HG02623 (cell line): ENCODE data around the gene RASIP1.

Experiments used
- ATAC-seq: cut with Tn5 transposase; IDR thresholded peaks from one replicate; pipeline ENCODE4 v1.9.1; 2021; ENCODE audit warnings: moderate library complexity; ENCODE audit not compliant: unreplicated experiment

RASIP1 gene

DNA sequence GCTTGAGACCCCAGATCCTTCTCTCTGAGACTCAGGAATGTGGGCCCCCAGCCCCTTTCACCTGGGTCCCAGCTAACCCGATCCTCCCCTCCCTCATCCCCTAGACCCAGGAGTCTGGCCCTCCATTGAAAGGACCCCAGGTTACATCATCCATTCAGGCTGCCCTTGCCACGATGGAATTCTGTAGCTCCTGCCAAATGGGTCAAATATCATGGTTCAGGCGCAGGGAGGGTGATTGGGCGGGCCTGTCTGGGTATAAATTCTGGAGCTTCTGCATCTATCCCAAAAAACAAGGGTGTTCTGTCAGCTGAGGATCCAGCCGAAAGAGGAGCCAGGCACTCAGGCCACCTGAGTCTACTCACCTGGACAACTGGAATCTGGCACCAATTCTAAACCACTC is 15.4 kb upstream of the RASIP1 start:
- no peak for ATAC-seq

DNA sequence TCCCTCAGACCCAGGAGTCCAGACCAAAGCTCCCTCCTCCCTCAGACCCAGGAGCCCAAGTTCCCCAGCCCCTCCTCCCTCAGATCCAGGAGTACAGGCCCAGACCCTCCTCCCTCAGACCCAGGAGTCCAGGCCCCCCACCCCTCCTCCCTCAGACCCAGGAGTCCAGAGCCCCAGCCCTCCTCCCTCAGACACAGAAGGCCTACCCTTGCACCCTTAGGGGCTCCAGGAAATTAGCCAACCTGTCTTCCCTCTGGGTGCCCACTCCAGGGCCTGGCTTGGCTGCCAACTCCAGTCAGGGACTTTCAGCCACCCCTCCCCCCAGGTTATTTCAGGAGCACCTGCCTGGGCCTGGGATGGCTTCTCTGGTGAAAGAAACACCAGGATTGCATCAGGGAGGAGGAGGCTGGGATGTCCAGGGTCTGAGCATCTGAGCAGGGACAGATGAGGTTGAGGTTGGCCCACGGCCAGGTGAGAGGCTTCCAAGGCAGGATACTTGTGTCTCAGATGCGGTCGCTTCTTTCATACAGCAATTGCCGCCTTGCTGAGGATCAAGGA is 14.8 kb upstream of the RASIP1 start, which contains the start of gene FGF21:
TSS of gene FGF21 (plus strand) at position 441 of the 558 bp plus-strand sequence. CDS start 713 bp downstream, outside the sequence.
- no peak for ATAC-seq

DNA sequence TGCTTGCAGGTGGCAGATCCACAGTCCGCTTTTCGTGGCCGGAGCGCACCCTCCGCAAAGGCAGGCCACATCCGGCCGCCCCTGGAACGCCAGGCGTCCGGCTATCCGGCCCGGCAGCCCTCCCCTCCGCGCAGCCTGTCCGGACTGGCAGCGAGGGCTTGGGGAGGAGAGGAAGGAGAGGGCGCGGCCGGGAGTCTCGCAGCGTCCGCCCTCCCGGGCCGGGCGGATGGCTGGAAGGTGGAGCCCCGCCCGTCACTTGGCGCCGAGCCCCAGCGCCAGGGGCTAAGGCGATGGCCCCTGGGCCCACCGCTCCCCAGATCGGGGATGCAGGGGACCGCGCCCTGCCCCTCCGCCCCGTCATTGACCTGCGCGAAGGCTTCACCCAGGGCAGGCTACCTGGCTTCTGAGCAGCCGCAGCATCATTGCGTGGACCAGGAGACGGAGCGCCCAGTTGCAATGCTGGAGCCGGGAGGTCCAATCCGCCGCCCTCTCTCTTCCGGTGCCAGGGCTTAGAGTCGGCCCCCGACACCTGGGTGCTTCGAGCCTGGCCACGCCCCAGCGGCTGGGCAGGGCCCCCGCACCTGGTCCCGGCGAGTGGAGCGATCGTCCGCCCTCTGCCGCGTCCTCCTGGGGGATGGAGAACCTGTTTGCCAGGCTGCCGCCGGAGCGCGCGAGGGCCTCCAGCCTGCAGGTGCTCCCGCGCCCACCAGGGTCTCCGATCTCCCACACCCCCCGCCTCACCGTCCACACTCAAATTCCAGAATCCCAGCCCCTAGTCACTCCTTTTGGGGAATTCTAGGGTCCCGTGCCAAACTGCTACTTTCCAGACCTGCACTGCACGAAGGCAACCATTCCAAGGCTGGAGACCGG is 12.3 kb upstream of the RASIP1 start, which contains the start of gene FUT1:
TSS of gene FUT1 (minus strand) at position 146 of the 870 bp plus-strand sequence. CDS start 1,360 bp downstream, outside the sequence.
- ATAC-seq = no peak

DNA sequence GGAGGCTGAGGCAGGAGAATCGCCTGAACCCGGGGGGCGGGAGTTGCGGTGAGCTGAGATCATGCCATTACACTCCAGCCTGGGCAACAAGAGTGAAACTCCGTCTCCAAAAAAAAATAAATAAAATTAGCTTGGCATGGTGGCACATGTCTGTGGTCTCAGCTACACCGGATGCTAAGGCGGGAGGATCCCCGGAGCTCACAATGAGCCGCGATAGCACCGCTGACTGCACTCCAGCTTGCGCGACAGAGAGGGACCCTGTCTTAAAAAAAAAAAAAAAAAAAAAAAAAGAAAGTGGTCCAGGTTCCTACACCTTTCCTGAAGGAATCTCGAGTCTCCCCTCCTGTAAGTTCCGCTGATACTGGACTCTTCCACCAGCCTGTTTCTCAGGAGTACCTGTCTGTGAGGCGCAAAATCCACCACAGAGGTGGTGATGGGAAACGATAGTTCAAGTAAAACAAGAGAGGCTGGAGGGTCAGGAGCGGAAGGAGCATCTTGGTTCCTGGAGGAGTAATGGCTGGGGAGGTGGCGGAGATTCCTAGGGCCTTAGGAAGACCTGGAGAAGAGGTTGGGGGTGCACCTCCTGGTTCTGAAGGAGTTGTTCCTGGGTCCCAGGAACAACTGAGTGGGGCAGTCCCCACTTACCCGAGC is 11.6 kb upstream of the RASIP1 start:
- no peak for ATAC-seq

DNA sequence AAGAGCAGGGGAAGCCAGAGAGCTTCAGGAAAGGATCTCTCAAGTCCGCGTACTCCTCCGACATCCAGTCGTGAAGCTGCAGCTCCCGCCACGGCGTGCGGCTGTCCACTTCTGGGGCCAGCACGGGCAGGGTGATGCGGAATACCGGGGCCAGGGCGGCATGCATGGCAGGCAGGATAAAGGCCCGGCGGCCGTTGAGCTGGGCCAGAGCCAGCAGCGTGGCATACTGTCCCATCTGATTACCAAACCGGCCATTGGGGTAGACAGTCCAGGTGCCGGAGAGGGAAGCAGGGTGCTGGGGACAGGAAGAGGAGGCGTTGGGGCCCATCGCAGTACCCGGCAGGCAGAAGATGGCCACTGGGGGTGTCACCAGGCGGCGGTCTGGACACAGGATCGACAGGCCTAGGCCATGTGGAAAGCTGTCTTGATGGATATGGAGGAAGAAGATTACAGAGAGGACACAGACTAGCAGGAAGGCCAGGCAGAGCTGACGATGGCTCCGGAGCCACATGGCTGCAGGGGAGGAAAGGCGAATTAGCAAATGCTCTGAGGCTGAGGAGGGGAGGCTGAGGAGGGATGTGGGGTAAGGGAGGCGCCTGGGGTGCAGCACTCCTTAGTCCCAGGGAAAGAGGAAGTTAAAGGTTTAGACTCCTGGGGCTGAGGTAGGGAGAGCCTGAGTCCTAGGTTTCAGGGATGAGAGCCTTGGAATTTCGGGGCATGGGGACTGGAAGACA is 10.5 kb upstream of the RASIP1 start:
- ATAC-seq = no peak

DNA sequence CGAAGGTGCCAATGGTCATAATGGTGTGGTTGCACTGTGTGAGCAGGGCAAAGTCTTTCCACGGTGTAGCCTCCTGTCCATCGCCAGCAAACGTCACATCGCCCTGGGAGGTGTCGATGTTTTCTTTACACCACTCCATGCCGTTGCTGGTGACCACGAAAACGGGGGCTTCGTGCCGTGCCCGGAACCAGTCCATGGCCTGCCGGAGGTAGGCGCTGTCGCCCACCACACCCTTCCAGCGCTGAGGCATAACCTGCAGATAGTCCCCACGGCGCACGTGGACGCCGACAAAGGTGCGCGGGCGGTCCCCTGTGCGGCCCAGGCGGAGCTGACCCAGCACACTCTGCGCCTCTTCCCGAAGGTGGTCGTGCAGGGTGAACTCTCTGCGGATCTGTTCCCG is 9.9 kb upstream of the RASIP1 start:
- no peak for ATAC-seq

DNA sequence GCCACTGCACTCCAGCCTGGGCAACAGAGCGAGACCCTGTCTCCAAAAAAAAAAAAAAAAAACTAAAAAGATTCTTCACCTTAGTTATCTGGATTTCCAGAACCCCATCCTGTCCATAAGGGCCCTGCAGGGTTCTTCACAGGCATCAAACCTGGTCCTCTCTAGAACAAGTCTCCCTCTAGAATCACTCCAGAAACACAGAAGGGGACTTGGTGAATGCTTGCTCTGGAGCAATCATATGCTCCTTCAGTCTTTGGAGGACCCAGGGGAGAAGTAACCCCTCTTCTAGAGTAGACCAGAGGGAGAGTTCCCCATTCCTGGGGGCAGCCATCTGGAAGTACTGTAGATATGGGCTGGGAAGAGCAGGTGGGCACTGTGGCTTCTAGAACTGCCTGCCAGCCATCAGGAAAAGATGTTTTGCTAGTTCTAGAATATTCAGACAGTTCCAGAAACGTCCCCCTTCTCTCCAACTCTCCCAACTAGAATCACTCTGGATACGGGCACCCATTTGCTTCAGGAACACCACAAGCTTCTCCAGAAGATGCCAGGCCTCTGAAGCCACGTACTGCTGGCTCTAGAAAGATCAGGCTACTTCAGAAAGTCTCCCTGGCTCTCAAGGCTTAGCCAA is 9.3 kb upstream of the RASIP1 start:
- ATAC-seq = no peak

DNA sequence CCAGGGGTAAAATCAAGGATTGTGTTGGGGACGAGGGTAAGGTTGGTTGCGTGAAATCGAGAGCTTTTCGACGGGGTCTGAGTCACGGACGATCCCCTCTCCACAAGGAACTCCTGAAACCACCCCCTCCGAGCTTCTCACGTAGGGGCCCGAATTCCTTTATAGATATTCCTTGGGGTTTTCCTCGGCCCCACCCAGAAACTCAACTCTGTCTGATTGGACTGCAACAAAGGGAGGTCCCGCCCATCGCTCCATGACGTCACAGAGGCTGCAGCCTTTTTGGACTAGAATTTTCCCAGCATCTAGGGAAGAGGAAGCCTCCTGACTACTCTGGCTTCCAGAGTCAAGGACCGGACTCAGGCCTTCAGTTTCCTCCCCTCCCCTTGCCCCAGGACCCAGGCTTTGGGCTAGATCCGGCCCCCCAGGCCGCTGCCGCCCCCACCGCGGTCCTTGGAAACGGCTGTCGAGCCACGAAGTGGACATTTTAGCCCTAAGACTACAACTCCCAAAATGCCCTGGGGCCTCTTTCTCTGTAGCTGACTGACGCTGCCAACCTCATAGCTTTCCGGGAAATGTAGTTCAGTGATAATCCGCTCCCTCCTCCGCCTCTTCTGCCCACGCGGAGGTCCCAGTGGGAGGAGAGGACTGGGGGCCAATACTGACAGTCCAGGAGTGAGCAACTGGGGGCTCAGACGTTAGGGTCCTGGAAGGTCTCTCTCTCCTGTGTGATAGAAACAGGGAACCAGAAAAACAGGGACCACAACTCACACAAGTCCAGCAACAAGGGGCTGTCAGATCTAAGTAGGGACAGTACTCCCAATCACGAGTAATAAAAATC is 6.5 kb upstream of the RASIP1 start, which contains the start of gene IZUMO1:
TSS of gene IZUMO1 (minus strand) at position 172 of the 838 bp plus-strand sequence. CDS start 1,050 bp downstream, outside the sequence.
- no peak for ATAC-seq

DNA sequence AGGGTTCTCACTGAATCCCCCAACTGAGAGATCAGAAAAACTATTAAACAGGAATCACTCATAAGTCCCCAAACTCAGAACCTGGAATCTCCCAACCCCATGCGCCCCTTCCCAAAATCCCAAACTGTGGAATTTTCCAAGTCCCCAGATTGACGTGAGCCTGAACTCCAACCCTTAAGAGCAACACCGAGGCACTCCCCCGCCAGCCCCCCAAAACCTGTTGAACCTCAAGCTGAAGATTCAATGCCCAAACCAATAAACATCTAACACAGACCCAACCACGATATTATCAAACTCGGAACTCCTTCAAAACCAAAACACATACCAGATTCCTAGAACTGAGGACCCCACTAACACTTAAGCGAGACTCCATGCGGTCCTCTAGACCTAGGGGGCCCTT is 5.7 kb upstream of the RASIP1 start:
- no peak for ATAC-seq

DNA sequence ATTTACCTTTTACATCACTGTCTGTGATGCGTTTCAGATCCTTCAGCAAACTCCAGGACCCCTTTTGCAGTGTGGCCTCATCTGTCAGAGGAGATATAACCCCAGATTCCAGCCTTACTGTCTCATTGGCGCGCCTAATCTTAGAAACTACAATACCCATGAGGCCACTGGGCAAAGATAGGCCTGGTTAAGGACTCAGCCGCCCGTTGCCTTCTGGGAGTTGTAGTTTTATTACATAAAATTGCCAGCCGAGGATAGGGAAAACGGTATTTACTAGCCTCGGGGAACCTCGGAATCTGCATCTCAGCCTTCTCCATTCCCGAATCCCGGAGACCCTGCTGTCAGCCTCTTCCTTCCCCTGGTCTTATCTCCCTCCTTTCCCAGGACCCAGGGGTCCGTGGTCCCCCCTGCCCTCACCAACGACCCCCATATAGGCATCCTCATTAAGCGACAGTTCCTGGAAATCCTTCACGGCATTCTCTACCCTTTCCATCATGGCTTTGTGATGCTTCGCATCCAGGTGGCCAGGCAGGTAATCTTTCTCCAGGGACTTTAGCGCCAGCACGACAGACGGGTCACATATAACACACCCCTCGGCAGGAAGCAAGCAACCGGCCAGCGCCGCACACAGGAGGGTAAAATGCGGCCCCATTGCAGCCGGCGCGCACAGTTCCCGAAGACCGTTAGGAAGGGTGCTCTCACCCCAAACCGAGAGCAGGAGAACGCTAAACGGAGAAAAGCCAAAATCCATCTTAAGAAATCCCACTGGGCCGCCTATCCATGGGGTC is 5.0 kb upstream of the RASIP1 start:
- no peak for ATAC-seq

DNA sequence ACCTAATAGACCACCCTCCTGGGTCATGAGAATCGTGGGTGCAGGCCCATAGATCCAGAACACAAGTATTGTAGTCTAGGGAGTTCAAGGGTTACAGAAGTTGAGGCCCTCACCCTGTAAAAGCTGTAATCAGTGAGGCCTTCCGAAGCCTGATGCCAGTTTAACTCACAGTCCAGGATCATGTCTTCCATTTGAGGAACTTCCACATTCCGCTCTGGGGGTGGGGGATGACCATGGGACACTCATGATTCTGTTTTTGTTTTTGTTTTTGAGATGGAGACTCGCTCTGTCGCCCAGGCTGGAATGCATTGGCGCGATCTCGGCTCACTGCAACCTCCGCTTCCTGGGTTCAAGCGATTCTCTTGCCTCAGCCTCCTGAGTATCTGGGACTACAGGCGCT is 1.7 kb upstream of the RASIP1 start:
- no peak for ATAC-seq

DNA sequence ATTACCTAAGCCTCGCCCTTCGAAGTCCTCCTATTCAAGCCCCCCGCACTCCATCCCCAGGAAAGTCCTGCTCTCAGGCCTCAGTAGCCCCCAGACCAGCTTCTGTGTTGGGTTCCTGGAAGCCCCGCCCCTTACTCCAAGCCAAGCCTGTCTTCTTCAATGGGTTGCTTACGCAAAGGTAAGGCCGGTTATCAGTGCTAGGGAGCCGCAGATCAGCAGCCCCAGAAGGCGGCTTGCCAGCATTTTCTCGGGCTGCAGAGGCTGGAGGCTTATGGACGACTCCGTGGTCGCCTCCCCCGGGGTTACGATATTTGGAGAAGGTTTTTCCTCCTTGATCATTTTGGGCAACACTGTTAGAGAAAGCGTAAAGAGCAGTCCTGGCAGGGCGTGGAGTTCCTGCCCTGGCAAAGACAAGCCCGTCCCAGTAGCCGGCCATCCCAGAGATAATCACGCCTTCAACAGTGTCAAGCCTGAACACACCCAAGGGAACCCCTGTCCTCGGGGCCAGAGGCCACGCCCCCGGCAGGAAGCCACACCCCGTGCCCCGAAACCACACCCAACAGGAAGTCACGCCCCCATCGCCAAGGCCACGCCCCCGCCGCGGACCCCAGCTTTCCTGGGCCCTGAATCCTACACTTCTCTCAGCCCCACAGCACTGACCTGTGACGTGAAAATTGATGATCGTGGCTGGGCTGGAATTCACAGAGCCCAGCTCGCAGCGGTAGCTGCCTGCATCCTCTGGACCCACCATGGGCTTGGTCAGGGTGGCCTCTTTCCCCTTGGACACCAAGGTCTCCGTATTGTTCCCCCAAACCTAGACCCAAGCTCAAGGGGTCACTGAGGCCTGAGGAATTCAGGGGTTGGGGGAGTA is 954 bp upstream of the RASIP1 start:
- ATAC-seq = no peak

DNA sequence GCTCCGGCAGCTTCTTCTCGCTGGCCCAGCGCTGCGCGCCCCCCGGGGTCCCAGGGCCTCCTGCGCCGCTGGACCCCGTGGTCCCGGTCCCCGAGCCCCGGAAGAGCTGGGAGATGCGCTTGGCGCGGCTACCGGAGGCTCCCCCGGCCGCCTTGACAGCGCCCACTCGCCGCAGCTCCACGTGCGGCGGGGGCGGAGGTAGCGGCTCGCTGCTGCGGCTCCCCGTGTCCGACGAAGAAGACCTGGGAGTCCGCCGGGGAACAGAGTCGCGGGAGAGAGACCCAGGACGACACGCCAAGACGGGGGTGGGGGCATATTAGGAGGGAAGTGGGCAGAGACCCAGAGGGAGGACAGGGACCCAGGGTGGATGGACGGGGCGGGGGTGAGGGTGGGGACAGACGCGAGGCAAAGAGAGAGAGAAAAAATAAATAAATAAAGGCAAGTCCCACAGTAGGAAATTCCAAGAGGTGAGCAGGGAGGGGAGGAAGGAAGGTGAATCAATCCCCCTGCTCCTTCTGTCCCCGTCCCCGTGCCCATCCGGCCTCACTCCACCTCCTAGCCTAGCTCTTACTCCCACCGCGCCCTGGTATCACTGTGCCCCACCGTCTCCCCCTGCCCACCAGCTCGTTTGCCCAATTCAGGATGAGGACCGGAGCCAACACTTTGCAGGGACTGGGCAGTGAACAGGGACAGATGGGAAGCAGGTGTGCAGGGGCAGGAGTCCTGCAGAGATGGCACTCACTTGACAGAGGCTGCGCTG is 826 bp downstream of the RASIP1 start:
- no peak for ATAC-seq

DNA sequence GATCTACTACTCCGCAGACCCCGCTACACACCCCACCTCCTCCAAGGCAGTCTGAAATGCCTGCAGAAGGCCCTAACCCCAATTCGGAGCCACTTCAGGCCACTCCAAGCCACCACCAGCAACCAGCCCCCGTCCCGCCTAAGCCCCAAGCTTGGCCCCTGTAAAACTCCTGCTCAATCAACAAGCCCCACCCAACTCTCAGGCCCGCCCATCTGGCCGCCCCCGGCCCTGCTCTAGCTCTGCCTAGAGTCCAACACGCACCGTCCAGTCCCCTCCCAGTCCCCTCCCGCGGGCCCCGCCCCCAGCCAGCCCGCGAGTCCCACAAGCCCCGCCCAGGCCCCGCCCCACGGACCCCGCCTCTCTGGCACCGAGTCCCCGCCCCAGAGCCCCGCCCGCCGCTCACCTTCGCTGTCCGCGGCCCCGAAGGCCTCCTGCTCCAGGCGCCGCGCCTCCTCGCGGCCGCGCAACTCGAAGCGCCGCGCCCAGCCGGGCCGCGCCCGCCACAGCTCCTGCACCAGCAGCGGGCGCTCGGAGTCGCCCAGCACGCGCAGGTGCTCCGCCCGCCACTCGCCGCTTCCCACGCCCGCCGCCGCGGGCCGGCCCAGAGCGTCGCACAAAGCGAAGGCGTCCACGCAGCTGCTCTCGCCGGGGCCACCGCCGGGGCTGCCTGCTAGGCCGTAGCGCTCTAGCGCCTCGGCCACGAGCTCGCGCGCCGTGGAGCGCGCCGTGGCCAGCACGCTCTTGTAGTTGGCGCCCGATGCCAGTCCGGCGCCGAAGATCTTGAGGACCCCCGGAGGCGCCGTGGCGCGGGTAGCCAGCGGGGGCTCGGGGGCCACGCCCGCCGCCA is 1.6 kb downstream of the RASIP1 start:
- ATAC-seq = peak; percentile 63

DNA sequence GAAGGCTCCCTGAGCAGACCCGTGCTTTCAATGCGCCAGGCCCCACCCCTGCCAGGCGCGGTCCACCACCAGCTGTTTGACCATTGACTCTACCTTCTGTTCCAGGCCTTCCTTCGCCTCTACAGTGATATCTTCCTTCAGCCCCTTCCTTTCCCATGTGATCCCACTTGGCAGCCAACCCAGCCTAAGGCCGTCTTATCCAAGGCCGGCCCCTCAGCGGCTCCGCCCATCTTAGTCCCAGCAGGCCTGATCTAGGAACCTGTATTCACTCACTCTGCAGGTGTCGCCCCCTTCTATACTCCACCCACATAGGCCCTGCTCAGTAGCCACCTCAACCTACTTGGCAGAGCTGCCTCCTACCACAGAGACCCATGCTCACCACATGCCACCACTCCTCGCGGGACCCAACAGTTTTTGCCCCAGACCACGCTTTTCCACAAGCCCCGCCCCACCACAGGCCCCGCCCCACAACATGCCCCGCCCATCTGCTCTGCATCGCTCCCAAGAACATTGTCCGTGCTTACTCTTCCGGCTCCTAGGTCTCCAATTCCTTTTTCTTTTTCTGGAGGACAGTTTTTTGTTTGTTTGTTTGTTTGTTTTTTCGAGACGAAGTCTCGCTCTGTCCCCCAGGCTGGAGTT is 2.9 kb downstream of the RASIP1 start:
- ATAC-seq = no peak
